Measurements from ENCODE around the gene DOCK3.

GRCh38 chr3:50862221-50862620 lies 187.5 kb downstream of the DOCK3 start:
- TF ChIP-seq POLR2AphosphoS5 (IDR thresholded peaks at IDR 0.05; ENCODE audit: low read depth, low read length), result no peak
- no peak for TF ChIP-seq SIN3A (IDR thresholded peaks at IDR 0.05; ENCODE audit: borderline replicate concordance, insufficient read depth, low read length)

All from PFSK-1 (cell line).